MCF 10A (cell line): Measurements from ENCODE around the gene FARSB. TPM values are rescaled to one million over a fixed set of nuclear protein-coding genes. Genes with fewer than 3 reads are reported as not detected.

ENCODE experiments used
- BruUV-seq: library from RNA; stranded (reverse); fragments of 400-500 nt; replicated peaks from 2 replicates; lab custom pipeline; 2021; lab: Mats Ljungman, UMichigan
- CTCF ChIA-PET: fragments of 300-600 bp; sonication (Branson Sonifier 250); formaldehyde crosslinking; extraction: SDS; loops from one replicate; lab custom pipeline; 2021; ENCODE audit warnings: antibody characterized with exemption, inconsistent platforms; lab: Yijun Ruan, JAX
- POLR2A ChIA-PET: fragments of 300-600, 350-650 bp; sonication (Branson Sonifier 250); formaldehyde crosslinking; extraction: SDS; loops from one replicate; lab custom pipeline; 2020; ENCODE audit warnings: antibody characterized with exemption, inconsistent platforms; lab: Yijun Ruan, JAX
- DNase-seq: peaks from one replicate; pipeline ENCODE4 v3.0.0-alpha.2; 2018; ENCODE audit not compliant: unreplicated experiment
- H3K27ac Mint-ChIP-seq: one replicate; pipeline ENCODE4 v1.8.0; 2022; ENCODE audit warnings: mild to moderate bottlenecking, low read depth, mixed read lengths; ENCODE audit not compliant: unreplicated experiment
- H3K27me3 Mint-ChIP-seq: one replicate; pipeline ENCODE4 v1.8.0; 2022; ENCODE audit warnings: mixed read lengths; ENCODE audit not compliant: insufficient read depth, unreplicated experiment
- H3K36me3 Mint-ChIP-seq: one replicate; pipeline ENCODE4 v1.8.0; 2022; ENCODE audit warnings: mild to moderate bottlenecking, moderate library complexity, mixed read lengths; ENCODE audit not compliant: insufficient read depth, unreplicated experiment
- H3K4me1 Mint-ChIP-seq: one replicate; pipeline ENCODE4 v1.8.0; 2022; ENCODE audit warnings: mixed read lengths; ENCODE audit not compliant: insufficient read depth, unreplicated experiment
- H3K4me3 Mint-ChIP-seq: one replicate; pipeline ENCODE4 v1.8.0; 2022; ENCODE audit warnings: mild to moderate bottlenecking, moderate library complexity, mixed read lengths; ENCODE audit not compliant: unreplicated experiment
- H3K9me3 Mint-ChIP-seq: one replicate; pipeline ENCODE4 v1.8.0; 2022; ENCODE audit warnings: mixed read lengths; ENCODE audit not compliant: unreplicated experiment
- intact Hi-C: fragments of 100-400 bp; cut with micrococcal nuclease; formaldehyde crosslinking; loops from 2 replicates; pipeline ENCODE4 v1.14.1; 2022
- total RNA-seq: library from RNA; stranded (reverse); gene quantifications from 2 replicates; pipeline ENCODE4 v1.2.3, GENCODE V29; 2022
- TF ChIP-seq, protein P1 (sequence below): fragments of 200-600 bp; IDR thresholded peaks from one replicate; pipeline ENCODE4 v1.8.0; 2022; ENCODE audit warnings: antibody characterized with exemption, mild to moderate bottlenecking; ENCODE audit not compliant: unreplicated experiment

The FARSB gene
- total RNA-seq, 1 experiment from 2014 or later, result 70.3 TPM

DNA sequence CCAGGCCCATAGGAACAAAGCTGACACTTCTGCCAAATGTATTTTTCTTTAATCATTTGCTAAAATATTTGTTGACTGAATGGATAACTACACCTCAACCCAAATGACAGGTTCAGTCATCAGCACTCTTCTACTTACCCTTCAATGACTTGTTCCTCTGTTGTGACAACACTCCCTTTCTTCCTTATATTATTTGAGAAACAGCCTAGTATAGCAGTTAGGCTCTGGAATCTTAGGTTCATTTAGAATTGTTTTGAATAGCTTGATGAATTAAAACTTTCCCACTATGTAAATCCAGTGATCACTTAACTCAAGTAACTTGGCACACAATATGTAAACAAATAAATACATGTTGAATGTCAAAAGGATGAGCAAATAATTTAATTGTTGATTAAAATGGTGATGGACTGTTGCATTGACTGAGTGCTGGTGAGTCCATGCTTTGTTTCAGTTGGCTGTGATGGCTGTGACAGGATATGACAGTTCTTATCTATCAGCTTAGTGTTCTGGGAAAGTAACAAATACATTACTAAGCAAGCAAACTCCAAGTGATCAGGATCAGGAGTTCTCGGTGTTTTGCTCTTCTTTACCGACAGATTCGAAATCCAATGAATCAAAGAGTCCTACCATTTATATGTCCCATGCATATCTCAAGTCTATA is 12.7 kb upstream of the FARSB start:
- no peaks in the 10 kb centered on the region for H3K36me3 Mint-ChIP-seq
- peaks cover 36% of the 10 kb centered on the region for H3K27me3 Mint-ChIP-seq
- H3K27ac Mint-ChIP-seq, result no peak overlapping the region
- H3K4me1 Mint-ChIP-seq, result no peaks in the 10 kb centered on the region
- DNase-seq, result no peak
- no peaks in the 10 kb centered on the region for H3K9me3 Mint-ChIP-seq
- TF ChIP-seq, protein P1, sequence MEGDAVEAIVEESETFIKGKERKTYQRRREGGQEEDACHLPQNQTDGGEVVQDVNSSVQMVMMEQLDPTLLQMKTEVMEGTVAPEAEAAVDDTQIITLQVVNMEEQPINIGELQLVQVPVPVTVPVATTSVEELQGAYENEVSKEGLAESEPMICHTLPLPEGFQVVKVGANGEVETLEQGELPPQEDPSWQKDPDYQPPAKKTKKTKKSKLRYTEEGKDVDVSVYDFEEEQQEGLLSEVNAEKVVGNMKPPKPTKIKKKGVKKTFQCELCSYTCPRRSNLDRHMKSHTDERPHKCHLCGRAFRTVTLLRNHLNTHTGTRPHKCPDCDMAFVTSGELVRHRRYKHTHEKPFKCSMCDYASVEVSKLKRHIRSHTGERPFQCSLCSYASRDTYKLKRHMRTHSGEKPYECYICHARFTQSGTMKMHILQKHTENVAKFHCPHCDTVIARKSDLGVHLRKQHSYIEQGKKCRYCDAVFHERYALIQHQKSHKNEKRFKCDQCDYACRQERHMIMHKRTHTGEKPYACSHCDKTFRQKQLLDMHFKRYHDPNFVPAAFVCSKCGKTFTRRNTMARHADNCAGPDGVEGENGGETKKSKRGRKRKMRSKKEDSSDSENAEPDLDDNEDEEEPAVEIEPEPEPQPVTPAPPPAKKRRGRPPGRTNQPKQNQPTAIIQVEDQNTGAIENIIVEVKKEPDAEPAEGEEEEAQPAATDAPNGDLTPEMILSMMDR, result no peak
- intact Hi-C loops, result no loop called here
- no peak overlapping the region for H3K4me3 Mint-ChIP-seq
- POLR2A ChIA-PET, result no interaction called here
- BruUV-seq, result no TSS peak
- CTCF ChIA-PET, result interaction anchor here (0.5 to 3.3 kb wide), 3 partner anchors 16 to 93 kb away, joined by 3 to 10 read pairs (median 5); no protein-coding TSS in a partner anchor

DNA sequence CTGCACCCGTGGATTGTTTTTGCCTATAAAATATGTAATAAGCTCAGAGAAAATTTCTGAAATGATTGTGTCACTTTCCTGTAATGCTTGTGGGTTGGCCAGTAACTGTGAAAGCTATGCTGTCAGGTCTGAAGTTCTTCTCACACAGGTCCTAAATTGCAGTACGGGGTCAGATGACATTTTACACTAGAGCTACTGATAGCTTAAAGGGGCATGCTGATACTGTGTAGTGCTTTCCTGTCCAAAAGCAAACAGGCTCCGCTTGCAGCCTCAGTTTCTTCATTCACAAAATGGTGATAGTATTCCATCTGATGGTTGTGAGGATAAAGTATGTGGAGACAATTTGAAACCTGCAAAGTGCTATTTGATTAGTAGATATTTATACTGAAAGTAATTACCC is 7.6 kb upstream of the FARSB start:
- no peaks in the 10 kb centered on the region for H3K9me3 Mint-ChIP-seq
- H3K4me1 Mint-ChIP-seq, result no peaks in the 10 kb centered on the region
- no TSS peak for BruUV-seq
- intact Hi-C loops, result no loop called here
- TF ChIP-seq, protein P1, result no peak
- no peak overlapping the region for H3K27ac Mint-ChIP-seq
- H3K4me3 Mint-ChIP-seq, result no peak overlapping the region
- no peaks in the 10 kb centered on the region for H3K27me3 Mint-ChIP-seq
- no peaks in the 10 kb centered on the region for H3K36me3 Mint-ChIP-seq
- POLR2A ChIA-PET, result interaction anchor here (1.7 kb wide), 1 partner anchor 15 kb away, joined by 3 read pairs; no protein-coding TSS in a partner anchor
- CTCF ChIA-PET, result interaction anchor here (1.2 to 1.8 kb wide), 2 partner anchors 27 to 276 kb away, joined by 3 to 4 read pairs; no protein-coding TSS in a partner anchor
- DNase-seq, result no peak

DNA sequence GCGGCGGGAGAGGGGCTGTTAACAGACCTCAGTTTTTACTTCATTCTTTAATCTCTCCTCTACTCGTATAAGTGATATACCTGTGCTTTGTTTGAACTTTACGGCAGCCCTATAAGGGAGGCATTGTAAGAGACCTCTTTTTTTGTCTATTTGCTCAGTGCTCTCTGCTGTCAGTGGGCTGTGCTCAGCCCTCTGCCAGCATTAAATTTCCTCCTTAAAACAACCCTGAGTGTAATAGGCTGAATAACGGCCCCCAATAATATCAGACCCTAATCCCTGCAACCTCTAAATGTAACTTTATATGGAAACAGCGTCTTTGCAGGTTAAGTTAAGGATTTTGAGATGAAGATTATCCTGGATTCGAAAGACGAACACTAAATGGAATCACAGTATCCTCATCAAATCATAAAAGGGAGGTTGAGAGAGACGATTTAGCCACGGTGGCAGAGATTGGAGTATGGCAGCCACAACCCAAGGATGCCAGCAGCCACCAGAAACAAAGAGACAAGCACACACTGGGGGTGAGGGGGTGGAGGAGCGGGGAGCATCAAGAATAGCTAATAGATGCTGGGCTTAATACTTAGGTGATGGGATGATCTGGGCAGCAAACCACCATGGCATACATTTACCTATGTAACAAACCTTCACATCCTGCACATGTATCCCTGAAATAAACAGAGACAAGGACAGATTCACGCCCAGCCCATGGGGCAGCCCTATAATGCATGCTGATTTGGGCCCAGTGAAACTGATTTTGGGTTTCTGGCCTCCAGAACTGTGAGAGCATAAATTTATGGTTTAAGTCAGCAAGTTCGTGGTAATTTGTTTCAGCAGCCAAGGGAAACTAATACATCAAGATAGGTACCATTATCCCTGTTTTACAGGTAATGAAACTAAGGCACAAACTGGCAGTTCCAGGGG is 894 bp upstream of the FARSB start:
- no peaks in the 10 kb centered on the region for H3K27me3 Mint-ChIP-seq
- intact Hi-C loops, result no loop called here
- ChIA-PET CTCF (no interaction called here), POLR2A (interaction anchor here (0.5 to 1.5 kb wide), 16 partner anchors 9 to 607 kb away, joined by 3 to 6 read pairs (median 3); no protein-coding TSS in a partner anchor)
- H3K4me1 Mint-ChIP-seq, result peaks cover 21% of the 10 kb centered on the region
- peak overlapping the region; percentile 99 for H3K27ac Mint-ChIP-seq
- no peaks in the 10 kb centered on the region for H3K36me3 Mint-ChIP-seq
- DNase-seq, result peak; percentile 15
- TSS peak; percentile 80 for BruUV-seq
- H3K9me3 Mint-ChIP-seq, result no peaks in the 10 kb centered on the region
- peak overlapping the region; percentile 99 for H3K4me3 Mint-ChIP-seq
- TF ChIP-seq, protein P1, result no peak

DNA sequence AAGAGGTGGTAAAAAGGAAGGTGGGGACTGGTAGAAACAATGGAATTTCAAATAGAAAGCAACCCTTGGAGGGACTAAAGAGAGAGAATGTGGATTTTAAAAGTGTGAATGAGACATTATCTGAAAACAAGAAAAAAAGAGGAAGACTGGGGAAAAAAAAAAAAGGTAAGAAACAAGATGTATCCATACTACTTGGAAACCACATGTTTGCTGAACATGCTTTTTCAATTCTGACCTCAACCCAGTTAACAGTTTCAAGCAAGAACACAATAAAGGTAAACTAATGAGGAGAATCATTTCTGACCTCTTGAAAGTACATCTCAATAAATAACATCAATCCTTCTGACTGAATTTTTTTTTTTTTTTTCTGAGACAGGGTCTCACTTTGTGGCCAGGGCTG is 2.6 kb downstream of the FARSB start:
- CTCF ChIA-PET, result interaction anchor here (0.7 to 2.8 kb wide), 3 partner anchors 15 to 209 kb away, joined by 4 to 6 read pairs (median 5); no protein-coding TSS in a partner anchor
- Mint-ChIP-seq H3K9me3 (no peaks in the 10 kb centered on the region), H3K36me3 (peaks cover 7% of the 10 kb centered on the region), H3K4me3 (peak overlapping the region; percentile 99), H3K27ac (peak overlapping the region; percentile 43), H3K27me3 (no peaks in the 10 kb centered on the region), H3K4me1 (peaks cover 26% of the 10 kb centered on the region)
- POLR2A ChIA-PET, result interaction anchor here (0.7 to 2.7 kb wide), 7 partner anchors 13 to 946 kb away, joined by 3 to 11 read pairs (median 3); no protein-coding TSS in a partner anchor
- no peak for DNase-seq
- intact Hi-C loops, result no loop called here
- BruUV-seq, result TSS peak; percentile 21
- TF ChIP-seq, protein P1, result no peak
